ENCODE data around the gene VWA1. TPM values are rescaled to one million over a fixed set of nuclear protein-coding genes. Genes with fewer than 3 reads are reported as not detected.

Gene VWA1
- total and polyA plus RNA-seq, 4 donors = 18.3 to 81.3 (median 32.2) TPM

- peaks cover 3 to 9% (median 5%) of the 10 kb centered on the region in 4 donors for H3K4me1 ChIP-seq (ENCODE audit: control insufficient read depth in 4 of 4, insufficient read depth in 4 of 4, low read length in 3 of 4)
- no peak overlapping the region for H3K4me3 ChIP-seq (ENCODE audit: low read depth in 1 of 3, low read length in 3 of 3)
- H3K36me3 ChIP-seq (ENCODE audit: control insufficient read depth in 4 of 4, insufficient read depth in 3 of 4, low read depth in 1 of 4, low read length in 3 of 4) = peaks cover 16 to 42% (median 19%) of the 10 kb centered on the region in 4 donors
- TF ChIP-seq NR2F2 (IDR thresholded peaks at IDR 0.05) (no peak), YY1 (IDR thresholded peaks at IDR 0.05) (no peak), FOXA1 (IDR thresholded peaks at IDR 0.05) (no peak), TAF1 (conservative IDR thresholded peaks at IDR 0.05) (no peak), RAD21 (IDR thresholded peaks at IDR 0.05) (no peak), CTCF (IDR thresholded peaks at IDR 0.05; ENCODE audit: low read depth, low read length, missing input control) (no peak), SP1 (IDR thresholded peaks at IDR 0.05) (no peak), ATF3 (IDR thresholded peaks at IDR 0.05) (no peak), GABPA (IDR thresholded peaks at IDR 0.05 in 1 of 2, conservative IDR thresholded peaks at IDR 0.05 in 1 of 2) (no peak), EGR1 (IDR thresholded peaks at IDR 0.05; ENCODE audit: low read depth in 2 of 2) (no peak), MAX (IDR thresholded peaks at IDR 0.05) (no peak), HNF4G (IDR thresholded peaks at IDR 0.05) (no peak), HNF4A (conservative IDR thresholded peaks at IDR 0.05) (no peak), RXRA (IDR thresholded peaks at IDR 0.05) (no peak), FOXA2 (IDR thresholded peaks at IDR 0.05) (no peak), REST (IDR thresholded peaks at IDR 0.05) (no peak), JUND (IDR thresholded peaks at IDR 0.05) (no peak), ZBTB33 (IDR thresholded peaks at IDR 0.05) (no peak)
- WGBS = 98% methylated on average over 10 of the region's 10 CpGs
- DNase-seq (ENCODE audit: low spot score) = no peak
- no peak overlapping the region for H3K9ac ChIP-seq (ENCODE audit: low read depth in 1 of 2, low read length in 2 of 2)
- H3K9me3 ChIP-seq (ENCODE audit: control insufficient read depth in 4 of 4, low read length in 3 of 4) = no peaks in the 10 kb centered on the region
- H3K27ac ChIP-seq (ENCODE audit: low read depth in 1 of 2, low read length in 2 of 2) = no peak overlapping the region
- H3K27me3 ChIP-seq (ENCODE audit: control insufficient read depth in 4 of 4, insufficient read depth in 4 of 4, low read length in 3 of 4) = no peaks in the 10 kb centered on the region
These were observed 56.1 kb downstream of the VWA1 start for GRCh38 chr1:1491601-1492000.

Other genes starting within 250 kb of the VWA1 start
- gene TNFRSF18, start 229.1 kb upstream of the VWA1 start, total RNA-seq = under 1 TPM in 1 of 2 donors, not detected in 1; 0.19 TPM
- under 1 TPM; 0.17 to 0.24 TPM for gene TNFRSF18, start 229.1 kb upstream of the VWA1 start, polyA plus RNA-seq
- under 1 TPM in 1 of 2 donors, not detected in 1; 0.08 TPM for gene TNFRSF4, start 221.5 kb upstream of the VWA1 start, total RNA-seq
- under 1 TPM; 0.15 to 0.35 TPM for gene TNFRSF4, start 221.5 kb upstream of the VWA1 start, polyA plus RNA-seq
- 10 to 100 TPM; 48.7 to 92.5 TPM for gene SDF4, start 203.7 kb upstream of the VWA1 start, total RNA-seq
- 100 to 1,000 TPM in 1 of 2 donors, 10 to 100 TPM in 1; 59.3 to 180 TPM for gene SDF4, start 203.7 kb upstream of the VWA1 start, polyA plus RNA-seq
- 1 to 10 TPM; 8.9 to 9.0 TPM for gene B3GALT6, start 203.5 kb upstream of the VWA1 start, total RNA-seq
- 1 to 10 TPM; 1.2 to 7.7 TPM for gene B3GALT6, start 203.5 kb upstream of the VWA1 start, polyA plus RNA-seq
- gene C1QTNF12, start 189.0 kb upstream of the VWA1 start, total RNA-seq = not detected
- gene C1QTNF12, start 189.0 kb upstream of the VWA1 start, polyA plus RNA-seq = under 1 TPM; 0.39 to 0.40 TPM
- gene UBE2J2, start 161.8 kb upstream of the VWA1 start, total RNA-seq = 10 to 100 TPM; 25.2 to 30.4 TPM
- gene UBE2J2, start 161.8 kb upstream of the VWA1 start, polyA plus RNA-seq = 10 to 100 TPM; 21.0 to 26.3 TPM
- 1 to 10 TPM in 1 of 2 donors, under 1 TPM in 1; 0.79 to 1.5 TPM for gene SCNN1D, start 155.3 kb upstream of the VWA1 start, total RNA-seq
- gene SCNN1D, start 155.3 kb upstream of the VWA1 start, polyA plus RNA-seq = 1 to 10 TPM in 1 of 2 donors, under 1 TPM in 1; 0.51 to 1.1 TPM
- gene ACAP3, start 127.8 kb upstream of the VWA1 start, total RNA-seq = 10 to 100 TPM; 17.9 to 24.8 TPM
- 10 to 100 TPM in 1 of 2 donors, 1 to 10 TPM in 1; 2.7 to 12.0 TPM for gene ACAP3, start 127.8 kb upstream of the VWA1 start, polyA plus RNA-seq
- gene PUSL1, start 127.1 kb upstream of the VWA1 start, total RNA-seq = 10 to 100 TPM in 1 of 2 donors, 1 to 10 TPM in 1; 9.3 to 11.2 TPM
- 10 to 100 TPM in 1 of 2 donors, 1 to 10 TPM in 1; 9.5 to 14.9 TPM for gene PUSL1, start 127.1 kb upstream of the VWA1 start, polyA plus RNA-seq
- 10 to 100 TPM; 30.7 to 40.5 TPM for gene INTS11, start 111.0 kb upstream of the VWA1 start, total RNA-seq
- gene INTS11, start 111.0 kb upstream of the VWA1 start, polyA plus RNA-seq = 10 to 100 TPM; 26.3 to 38.3 TPM
- gene CPTP, start 110.9 kb upstream of the VWA1 start, total RNA-seq = 10 to 100 TPM in 1 of 2 donors, 1 to 10 TPM in 1; 7.9 to 14.6 TPM
- 10 to 100 TPM; 30.4 to 45.1 TPM for gene CPTP, start 110.9 kb upstream of the VWA1 start, polyA plus RNA-seq
- gene TAS1R3, start 104.4 kb upstream of the VWA1 start, total RNA-seq = under 1 TPM; 0.19 to 0.33 TPM
- under 1 TPM in 1 of 2 donors, not detected in 1; 0.36 TPM for gene TAS1R3, start 104.4 kb upstream of the VWA1 start, polyA plus RNA-seq
- gene DVL1, start 86.3 kb upstream of the VWA1 start, total RNA-seq = 10 to 100 TPM; 20.4 to 41.2 TPM
- 10 to 100 TPM in 1 of 2 donors, 1 to 10 TPM in 1; 5.7 to 29.2 TPM for gene DVL1, start 86.3 kb upstream of the VWA1 start, polyA plus RNA-seq
- 1 to 10 TPM; 3.2 to 5.3 TPM for gene MXRA8, start 77.1 kb upstream of the VWA1 start, total RNA-seq
- 1 to 10 TPM; 1.8 to 5.9 TPM for gene MXRA8, start 77.1 kb upstream of the VWA1 start, polyA plus RNA-seq
- 10 to 100 TPM; 38.4 to 52.6 TPM for gene AURKAIP1, start 60.5 kb upstream of the VWA1 start, total RNA-seq
- gene AURKAIP1, start 60.5 kb upstream of the VWA1 start, polyA plus RNA-seq = 100 to 1,000 TPM; 143 to 175 TPM
- 100 to 1,000 TPM in 1 of 2 donors, 10 to 100 TPM in 1; 47.3 to 170 TPM for gene CCNL2, start 36.4 kb upstream of the VWA1 start, total RNA-seq
- 100 to 1,000 TPM in 1 of 2 donors, 10 to 100 TPM in 1; 46.4 to 160 TPM for gene CCNL2, start 36.4 kb upstream of the VWA1 start, polyA plus RNA-seq
- gene MRPL20, start 28.4 kb upstream of the VWA1 start, total RNA-seq = 10 to 100 TPM; 47.8 to 47.9 TPM
- 100 to 1,000 TPM; 100 to 170 TPM for gene MRPL20, start 28.4 kb upstream of the VWA1 start, polyA plus RNA-seq
- under 1 TPM; 0.14 to 0.17 TPM for gene ANKRD65, start 14.4 kb upstream of the VWA1 start, total RNA-seq
- gene ANKRD65, start 14.4 kb upstream of the VWA1 start, polyA plus RNA-seq = under 1 TPM; 0.30 to 0.31 TPM
- gene ATAD3C, start 14.0 kb downstream of the VWA1 start, total RNA-seq = 1 to 10 TPM in 1 of 2 donors, under 1 TPM in 1; 0.19 to 1.3 TPM
- gene ATAD3C, start 14.0 kb downstream of the VWA1 start, polyA plus RNA-seq = 1 to 10 TPM in 1 of 2 donors, under 1 TPM in 1; 0.51 to 4.8 TPM
- 10 to 100 TPM in 1 of 2 donors, 1 to 10 TPM in 1; 9.3 to 14.3 TPM for gene ATAD3B, start 36.1 kb downstream of the VWA1 start, total RNA-seq
- 10 to 100 TPM in 1 of 2 donors, 1 to 10 TPM in 1; 6.4 to 11.3 TPM for gene ATAD3B, start 36.1 kb downstream of the VWA1 start, polyA plus RNA-seq
- gene ATAD3A, start 76.5 kb downstream of the VWA1 start, total RNA-seq = 10 to 100 TPM; 14.0 to 17.7 TPM
- 10 to 100 TPM in 1 of 2 donors, 1 to 10 TPM in 1; 7.2 to 20.0 TPM for gene ATAD3A, start 76.5 kb downstream of the VWA1 start, polyA plus RNA-seq
- under 1 TPM; 0.14 to 0.33 TPM for gene TMEM240, start 104.9 kb downstream of the VWA1 start, total RNA-seq
- under 1 TPM in 1 of 2 donors, not detected in 1; 0.33 TPM for gene TMEM240, start 104.9 kb downstream of the VWA1 start, polyA plus RNA-seq
- 10 to 100 TPM; 35.4 to 40.4 TPM for gene SSU72, start 139.2 kb downstream of the VWA1 start, total RNA-seq
- 10 to 100 TPM; 48.2 to 57.4 TPM for gene SSU72, start 139.2 kb downstream of the VWA1 start, polyA plus RNA-seq
- gene FNDC10, start 164.4 kb downstream of the VWA1 start, total RNA-seq = under 1 TPM; 0.08 to 0.37 TPM
- gene FNDC10, start 164.4 kb downstream of the VWA1 start, polyA plus RNA-seq = under 1 TPM; 0.13 to 0.58 TPM
- gene MIB2, start 179.8 kb downstream of the VWA1 start, total RNA-seq = 10 to 100 TPM; 19.8 to 33.0 TPM
- gene MIB2, start 179.8 kb downstream of the VWA1 start, polyA plus RNA-seq = 10 to 100 TPM in 1 of 2 donors, 1 to 10 TPM in 1; 9.8 to 18.7 TPM
- gene MMP23B, start 196.5 kb downstream of the VWA1 start, total RNA-seq = 1 to 10 TPM; 1.6 to 4.2 TPM
- 1 to 10 TPM in 1 of 2 donors, under 1 TPM in 1; 0.92 to 1.5 TPM for gene MMP23B, start 196.5 kb downstream of the VWA1 start, polyA plus RNA-seq
- gene CDK11B, start 223.3 kb downstream of the VWA1 start, total RNA-seq = 1 to 10 TPM; 5.1 to 6.9 TPM
- gene CDK11B, start 223.3 kb downstream of the VWA1 start, polyA plus RNA-seq = 10 to 100 TPM in 1 of 2 donors, 1 to 10 TPM in 1; 8.0 to 12.2 TPM

All from liver (tissue), 9 donors.